Measurements from ENCODE around the gene CALHM6.

The CALHM6 gene

GRCh38 chr6:116437656-116438055, 23.5 kb upstream of the CALHM6 start:
- no peak overlapping the region for H3K4me3 Mint-ChIP-seq
- ATAC-seq = no peak
- peaks cover 7% of the 10 kb centered on the region for H3K4me1 Mint-ChIP-seq
- peaks cover 17% of the 10 kb centered on the region for H3K36me3 Mint-ChIP-seq
- no peaks in the 10 kb centered on the region for H3K9me3 Mint-ChIP-seq
- no peaks in the 10 kb centered on the region for H3K27me3 Mint-ChIP-seq
- no peak overlapping the region for H3K27ac Mint-ChIP-seq

GRCh38 chr6:116438590-116439448, 22.4 kb upstream of the CALHM6 start:
- no peaks in the 10 kb centered on the region for H3K9me3 Mint-ChIP-seq
- no peak for ATAC-seq
- H3K4me3 Mint-ChIP-seq = no peak overlapping the region
- H3K36me3 Mint-ChIP-seq = peaks cover 11% of the 10 kb centered on the region
- peaks cover 8% of the 10 kb centered on the region for H3K4me1 Mint-ChIP-seq
- no peak overlapping the region for H3K27ac Mint-ChIP-seq
- H3K27me3 Mint-ChIP-seq = no peaks in the 10 kb centered on the region

DNA sequence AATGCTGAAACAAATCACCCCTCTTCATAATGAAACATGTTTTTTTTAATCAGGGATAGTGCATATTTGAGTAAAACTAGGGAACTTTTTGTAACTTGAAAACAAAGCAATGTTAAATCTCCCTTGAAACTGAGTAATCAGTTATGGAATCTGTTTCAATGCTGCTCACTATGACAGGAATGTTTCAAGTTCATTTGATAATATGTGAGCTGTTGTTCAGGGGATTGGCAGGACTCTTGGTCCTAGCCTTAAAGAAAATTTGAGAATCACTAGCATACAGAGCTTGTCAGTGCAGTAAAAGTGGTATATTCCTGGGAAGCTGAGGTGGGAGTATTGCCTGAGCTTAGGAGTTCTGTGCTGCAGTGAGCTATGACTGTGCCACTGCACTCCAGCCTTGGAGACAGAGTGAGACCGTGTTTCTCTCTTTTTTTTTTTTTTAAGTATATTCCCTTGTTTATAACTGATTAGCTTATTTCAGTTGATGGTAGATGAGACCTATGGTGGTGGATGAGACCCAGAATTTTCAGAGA, 21.6 kb upstream of the CALHM6 start:
- Mint-ChIP-seq H3K4me3 (no peak overlapping the region), H3K9me3 (no peaks in the 10 kb centered on the region), H3K27ac (no peak overlapping the region), H3K27me3 (no peaks in the 10 kb centered on the region), H3K4me1 (peaks cover 15% of the 10 kb centered on the region), H3K36me3 (peaks cover 11% of the 10 kb centered on the region)
- no peak for ATAC-seq

- no peaks in the 10 kb centered on the region for H3K9me3 Mint-ChIP-seq
- no peaks in the 10 kb centered on the region for H3K27me3 Mint-ChIP-seq
- H3K27ac Mint-ChIP-seq = no peak overlapping the region
- no peaks in the 10 kb centered on the region for H3K36me3 Mint-ChIP-seq
- H3K4me3 Mint-ChIP-seq = no peak overlapping the region
- no peak for ATAC-seq
- peaks cover 27% of the 10 kb centered on the region for H3K4me1 Mint-ChIP-seq
Measured at GRCh38 chr6:116443105-116443504, 18.1 kb upstream of the CALHM6 start.

GRCh38 chr6:116444092-116444491, 17.1 kb upstream of the CALHM6 start:
- H3K27ac Mint-ChIP-seq = no peak overlapping the region
- no peak for ATAC-seq
- peaks cover 22% of the 10 kb centered on the region for H3K4me1 Mint-ChIP-seq

GRCh38 chr6:116444575-116444974, 16.6 kb upstream of the CALHM6 start:
- Mint-ChIP-seq H3K4me3 (no peak overlapping the region), H3K27me3 (no peaks in the 10 kb centered on the region), H3K4me1 (peaks cover 21% of the 10 kb centered on the region), H3K9me3 (no peaks in the 10 kb centered on the region), H3K36me3 (no peaks in the 10 kb centered on the region), H3K27ac (no peak overlapping the region)
- ATAC-seq = no peak

More at GRCh38 chr6:116444092-116444491, 17.1 kb upstream of the CALHM6 start:
- Mint-ChIP-seq H3K4me3 (no peak overlapping the region), H3K27me3 (no peaks in the 10 kb centered on the region), H3K36me3 (no peaks in the 10 kb centered on the region), H3K9me3 (no peaks in the 10 kb centered on the region)

DNA sequence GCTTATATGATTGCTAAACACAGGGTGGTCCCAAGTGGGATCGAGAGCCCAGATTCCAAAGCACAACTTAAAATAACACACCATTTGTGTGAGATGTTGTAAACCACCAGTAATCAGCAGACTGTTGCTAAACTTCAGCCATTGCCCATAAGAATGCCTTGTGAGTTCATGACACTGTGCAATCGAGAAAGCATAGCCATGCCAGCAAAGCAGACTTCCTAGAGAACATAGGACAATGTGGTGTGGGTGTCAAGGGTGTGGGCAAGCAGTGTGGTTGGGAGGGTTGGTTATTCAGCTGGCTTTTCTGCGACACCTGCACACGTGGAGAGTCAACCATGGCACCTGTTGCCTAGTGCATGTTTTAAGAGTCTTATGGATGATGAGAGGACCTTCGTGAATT, 16.1 kb upstream of the CALHM6 start:
- ATAC-seq = no peak
- Mint-ChIP-seq H3K27me3 (no peaks in the 10 kb centered on the region), H3K27ac (no peak overlapping the region), H3K9me3 (no peaks in the 10 kb centered on the region), H3K36me3 (no peaks in the 10 kb centered on the region), H3K4me3 (no peak overlapping the region), H3K4me1 (peaks cover 26% of the 10 kb centered on the region)

DNA sequence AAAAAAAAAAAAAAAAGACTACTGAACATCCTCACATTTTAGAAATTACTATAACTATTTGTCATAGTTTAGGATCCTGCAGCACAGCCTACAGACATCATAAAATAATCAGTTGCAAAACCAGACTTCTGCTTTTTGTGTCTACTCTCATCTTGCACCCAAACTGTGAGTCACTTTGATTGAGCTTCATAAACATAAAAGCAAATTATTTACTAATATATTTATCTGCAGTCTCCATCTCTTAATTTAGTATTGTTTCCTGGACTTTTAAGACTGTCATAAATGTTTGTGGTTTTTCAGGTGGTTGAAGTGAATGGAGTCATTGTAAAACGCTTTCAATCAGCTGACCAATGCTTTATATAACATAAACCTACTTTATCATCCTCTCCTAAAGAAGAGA, 14.8 kb upstream of the CALHM6 start:
- Mint-ChIP-seq H3K27ac (no peak overlapping the region), H3K36me3 (no peaks in the 10 kb centered on the region), H3K27me3 (no peaks in the 10 kb centered on the region), H3K4me1 (peaks cover 39% of the 10 kb centered on the region), H3K9me3 (no peaks in the 10 kb centered on the region), H3K4me3 (no peak overlapping the region)
- ATAC-seq = no peak

DNA sequence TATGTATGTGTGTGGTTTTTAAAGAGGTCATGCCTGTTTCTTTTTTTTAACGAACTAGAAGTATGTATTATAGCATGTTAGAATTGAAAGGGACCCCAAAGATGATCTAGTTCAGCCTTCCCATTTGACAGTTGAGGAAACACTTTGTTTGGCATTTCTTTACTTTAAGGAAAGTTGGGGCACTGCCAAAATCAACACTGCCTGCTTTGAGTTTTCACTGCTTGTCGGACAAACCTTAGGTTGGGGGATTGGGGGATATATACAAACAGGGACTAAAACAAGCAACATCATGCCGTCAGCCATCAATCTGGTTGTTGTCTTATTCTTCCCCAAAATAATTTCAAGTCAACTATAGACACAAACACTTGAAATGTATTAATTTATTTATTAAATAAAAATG, 14.1 kb upstream of the CALHM6 start:
- H3K4me1 Mint-ChIP-seq = peaks cover 44% of the 10 kb centered on the region
- ATAC-seq = no peak
- no peaks in the 10 kb centered on the region for H3K9me3 Mint-ChIP-seq

DNA sequence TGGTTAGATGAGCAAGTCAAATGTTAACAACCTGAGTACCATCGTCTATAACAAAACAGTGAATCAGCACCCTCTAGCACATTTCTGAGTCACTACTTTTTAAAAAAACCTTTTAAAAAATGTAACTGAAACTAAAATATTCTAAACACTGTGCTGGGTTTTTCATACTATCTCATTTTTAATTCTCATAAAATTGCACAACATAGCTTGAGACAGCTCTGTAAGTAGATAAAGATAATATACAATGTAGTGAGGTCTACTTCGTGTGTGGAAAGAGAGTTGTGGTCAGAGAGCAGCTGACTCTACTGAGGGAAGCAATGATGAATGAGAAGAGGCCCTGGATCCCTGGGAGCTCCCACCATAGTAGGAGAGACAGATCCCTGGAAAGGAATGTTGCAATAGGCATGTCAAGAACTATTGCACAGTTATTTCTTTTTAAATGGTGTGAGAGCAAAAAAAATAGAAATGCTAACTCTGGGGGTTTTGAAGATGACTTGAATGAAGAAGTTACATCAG, 13.6 kb upstream of the CALHM6 start:
- no peak for ATAC-seq
- Mint-ChIP-seq H3K4me3 (no peak overlapping the region), H3K9me3 (no peaks in the 10 kb centered on the region), H3K4me1 (peaks cover 44% of the 10 kb centered on the region), H3K27me3 (no peaks in the 10 kb centered on the region), H3K36me3 (no peaks in the 10 kb centered on the region), H3K27ac (peak overlapping the region; percentile 3)

More for the DNA sequence above, 14.1 kb upstream of the CALHM6 start:
- H3K27ac Mint-ChIP-seq = no peak overlapping the region
- H3K4me3 Mint-ChIP-seq = no peak overlapping the region
- H3K27me3 Mint-ChIP-seq = no peaks in the 10 kb centered on the region
- no peaks in the 10 kb centered on the region for H3K36me3 Mint-ChIP-seq

- peak overlapping the region; percentile 73 for H3K27ac Mint-ChIP-seq
- H3K36me3 Mint-ChIP-seq = no peaks in the 10 kb centered on the region
- ATAC-seq = no peak
- H3K9me3 Mint-ChIP-seq = no peaks in the 10 kb centered on the region
- no peaks in the 10 kb centered on the region for H3K27me3 Mint-ChIP-seq
- peaks cover 35% of the 10 kb centered on the region for H3K4me1 Mint-ChIP-seq
- H3K4me3 Mint-ChIP-seq = no peak overlapping the region
Measured at GRCh38 chr6:116449565-116449964, 11.6 kb upstream of the CALHM6 start.

DNA sequence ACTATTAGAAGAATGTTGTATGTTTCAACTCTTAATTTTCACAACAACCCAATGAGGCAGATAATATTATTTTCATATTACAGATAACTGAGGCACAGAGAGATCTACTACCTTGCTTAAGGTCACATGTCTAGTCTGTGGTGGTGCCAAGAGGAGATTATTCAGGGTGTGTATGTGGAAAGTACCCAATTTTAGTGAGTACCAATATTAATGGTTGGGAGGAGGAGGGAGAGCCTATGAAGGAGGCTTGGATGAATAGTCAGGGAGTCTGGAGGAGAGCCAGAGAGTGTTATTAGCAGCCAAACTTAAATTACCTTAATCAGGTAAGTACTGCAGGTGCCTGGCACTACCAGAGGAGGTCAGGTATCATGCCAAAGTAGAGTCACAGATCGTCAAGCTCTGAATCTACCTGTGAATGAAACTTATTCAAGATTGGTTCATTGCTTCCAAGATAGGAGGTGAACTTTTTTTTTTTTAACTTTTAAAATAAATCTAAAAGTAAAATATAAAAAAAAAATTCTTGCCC, 10.9 kb upstream of the CALHM6 start:
- H3K27ac Mint-ChIP-seq = peak overlapping the region; percentile 73
- no peaks in the 10 kb centered on the region for H3K36me3 Mint-ChIP-seq
- ATAC-seq = no peak
- no peaks in the 10 kb centered on the region for H3K27me3 Mint-ChIP-seq
- H3K9me3 Mint-ChIP-seq = no peaks in the 10 kb centered on the region
- no peak overlapping the region for H3K4me3 Mint-ChIP-seq
- peaks cover 32% of the 10 kb centered on the region for H3K4me1 Mint-ChIP-seq

- Mint-ChIP-seq H3K27ac (peak overlapping the region; percentile 73), H3K27me3 (no peaks in the 10 kb centered on the region), H3K36me3 (no peaks in the 10 kb centered on the region), H3K4me1 (peaks cover 30% of the 10 kb centered on the region), H3K9me3 (no peaks in the 10 kb centered on the region), H3K4me3 (peak overlapping the region; percentile 45)
- ATAC-seq = peak; percentile 95
Measured at GRCh38 chr6:116450769-116451740, 10.1 kb upstream of the CALHM6 start.

DNA sequence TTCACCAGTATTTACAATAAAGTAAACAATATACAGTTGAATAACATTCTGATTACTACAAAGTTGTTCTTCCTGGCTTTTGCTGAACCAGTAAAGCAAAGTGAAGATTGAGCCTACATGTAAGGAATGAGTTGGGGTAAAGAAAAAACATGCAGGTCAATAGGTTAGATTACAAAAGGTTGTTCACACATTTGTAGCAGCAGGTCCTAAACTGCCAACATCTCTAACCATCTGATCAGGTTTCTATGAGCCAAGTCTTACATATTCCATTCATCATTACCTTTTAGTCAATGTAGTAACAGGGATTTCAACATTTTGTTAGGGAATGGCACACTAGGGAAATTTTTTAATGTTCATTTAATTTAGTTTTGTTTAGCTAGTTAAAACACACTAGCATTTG, 9.3 kb upstream of the CALHM6 start:
- ATAC-seq = no peak
- H3K9me3 Mint-ChIP-seq = no peaks in the 10 kb centered on the region
- H3K4me3 Mint-ChIP-seq = no peak overlapping the region
- H3K27ac Mint-ChIP-seq = peak overlapping the region; percentile 73
- H3K27me3 Mint-ChIP-seq = no peaks in the 10 kb centered on the region
- H3K36me3 Mint-ChIP-seq = no peaks in the 10 kb centered on the region
- peaks cover 30% of the 10 kb centered on the region for H3K4me1 Mint-ChIP-seq

- Mint-ChIP-seq H3K36me3 (no peaks in the 10 kb centered on the region), H3K27ac (no peak overlapping the region), H3K9me3 (no peaks in the 10 kb centered on the region), H3K27me3 (no peaks in the 10 kb centered on the region), H3K4me3 (no peak overlapping the region), H3K4me1 (peaks cover 30% of the 10 kb centered on the region)
- no peak for ATAC-seq
Measured at GRCh38 chr6:116452531-116452930, 8.6 kb upstream of the CALHM6 start.
